OCI-M2 (cell line): ENCODE measurements around the gene C1QB.
"Not testable (repeated sequence)": the region's sequence is repeated elsewhere in the genome, so short reads cannot be mapped to it uniquely, and the experiment has no call there.

ENCODE experiments used
- DNase-seq: peaks from one replicate; lab custom pipeline; 2025; ENCODE audit not compliant: unreplicated experiment; lab: John Stamatoyannopoulos, UW

The C1QB gene

GRCh38 chr1:22691031-22691753 is 38.2 kb downstream of the C1QB start:
- no peak for DNase-seq

- no peak for DNase-seq
Measured at GRCh38 chr1:22694172-22694571, 41.1 kb downstream of the C1QB start.

DNA sequence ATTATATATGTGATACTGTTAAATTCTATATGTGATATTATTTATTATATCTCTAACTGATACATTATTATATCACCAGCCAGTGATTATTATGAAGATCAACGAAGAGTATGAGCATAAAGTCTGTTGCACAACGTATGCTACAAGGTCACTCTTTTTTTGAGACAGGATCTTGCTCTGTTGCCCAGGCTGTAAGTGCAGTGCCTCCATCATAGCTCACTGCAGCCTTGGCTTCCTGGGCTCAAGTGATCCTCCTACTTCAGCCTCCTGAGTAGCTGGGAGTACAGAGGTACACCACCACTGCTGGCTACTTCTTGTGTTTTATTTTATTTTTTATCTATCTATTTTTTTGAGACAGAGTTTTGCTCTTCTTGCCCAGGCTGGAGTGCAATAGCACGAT is 43.6 kb downstream of the C1QB start:
- no peak for DNase-seq

DNA sequence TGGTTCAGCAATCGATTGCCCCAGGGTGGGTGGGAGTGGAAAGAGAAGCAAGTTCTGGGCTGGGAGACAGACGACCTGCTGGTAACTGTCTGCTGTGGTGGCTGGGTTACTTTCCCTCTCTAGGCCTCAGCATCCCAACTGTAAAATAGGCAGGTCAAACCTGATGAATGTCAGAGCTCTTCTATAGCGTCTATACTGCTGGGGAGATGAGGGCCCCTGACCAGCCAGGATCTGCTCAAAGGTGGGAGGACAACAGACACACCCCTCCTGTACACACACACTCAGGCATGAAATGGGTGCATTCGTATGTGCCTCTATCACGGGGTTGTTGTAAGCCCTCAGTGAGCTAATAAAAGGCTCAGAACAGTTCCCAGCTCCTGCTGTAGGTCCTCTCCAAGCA is 44.9 kb downstream of the C1QB start:
- DNase-seq: no peak

- DNase-seq: no peak
Measured at GRCh38 chr1:22699681-22700520, 46.9 kb downstream of the C1QB start.

- DNase-seq: no peak
Measured at GRCh38 chr1:22702296-22703085, 49.5 kb downstream of the C1QB start.

DNA sequence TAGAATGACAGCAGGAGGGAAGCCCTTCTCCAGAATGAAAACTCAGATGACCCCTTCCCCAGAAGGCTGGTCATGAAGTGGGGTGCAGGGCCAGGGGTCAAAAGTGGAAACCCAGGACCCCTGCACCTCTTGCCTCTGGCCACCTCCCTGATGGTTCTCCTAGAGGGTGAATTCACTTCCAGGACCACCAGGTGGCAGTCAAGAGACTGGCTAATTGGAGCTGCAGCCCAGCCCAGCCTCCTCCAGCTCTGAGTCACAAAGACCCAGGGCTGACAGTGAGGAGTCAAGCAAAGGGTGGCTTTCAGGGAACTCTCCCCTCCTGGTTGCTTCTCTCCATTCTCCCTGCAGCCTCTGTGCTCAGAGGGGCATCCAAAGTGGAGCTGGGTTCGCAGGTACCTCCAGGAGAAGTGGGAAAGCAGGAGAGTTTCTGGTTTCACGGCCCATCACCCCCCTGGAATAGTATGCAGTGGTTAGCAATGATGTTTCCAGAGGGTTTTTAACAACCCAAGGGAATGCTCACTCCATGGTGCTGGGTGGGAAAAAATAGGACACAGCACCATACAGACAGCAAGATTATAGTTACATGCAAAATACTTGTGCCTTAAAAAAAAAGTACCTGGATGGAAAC is 51.5 kb downstream of the C1QB start:
- no peak for DNase-seq

- no peak for DNase-seq
Measured at GRCh38 chr1:22705586-22705985, 52.5 kb downstream of the C1QB start.

DNA sequence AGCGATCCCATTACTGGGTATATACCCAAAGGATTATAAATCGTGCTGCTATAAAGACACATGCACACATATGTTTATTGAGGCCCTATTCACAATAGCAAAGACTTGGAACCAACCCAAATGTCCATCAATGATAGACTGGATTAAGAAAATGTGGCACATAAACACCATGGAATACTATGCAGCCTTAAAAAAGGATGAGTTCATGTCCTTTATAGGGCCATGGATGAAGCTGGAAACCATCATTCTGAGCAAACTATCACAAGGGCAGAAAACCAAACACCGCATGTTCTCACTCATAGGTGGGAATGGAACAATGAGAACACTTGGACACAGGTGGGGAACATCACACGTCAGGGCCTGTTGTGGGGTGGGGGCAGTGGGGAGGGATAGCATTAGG is 53.1 kb downstream of the C1QB start:
- DNase-seq: not testable (repeated sequence)

GRCh38 chr1:22708777-22709176 is 55.7 kb downstream of the C1QB start:
- DNase-seq: no peak

DNA sequence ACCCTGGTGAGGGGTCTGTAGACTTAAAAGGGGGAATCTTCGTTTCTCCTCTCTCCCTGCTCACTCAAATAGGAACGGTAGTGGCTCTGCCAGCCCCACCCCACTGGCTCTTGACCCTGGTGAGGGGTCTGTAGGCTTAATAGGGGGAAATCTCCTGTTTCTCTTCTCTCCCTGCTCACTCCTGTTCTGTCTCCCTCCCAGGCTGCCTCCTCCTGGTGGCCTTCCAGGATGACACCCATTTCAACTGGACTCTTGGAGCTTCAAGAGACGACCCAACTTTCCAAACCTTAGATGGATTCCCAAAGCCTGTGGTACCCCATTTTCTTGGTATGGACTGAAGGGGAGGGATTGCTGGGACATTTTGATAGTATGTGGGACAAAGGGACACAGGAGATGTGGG is 56.2 kb downstream of the C1QB start:
- no peak for DNase-seq

GRCh38 chr1:22709891-22710700 is 57.1 kb downstream of the C1QB start:
- no peak for DNase-seq

DNA sequence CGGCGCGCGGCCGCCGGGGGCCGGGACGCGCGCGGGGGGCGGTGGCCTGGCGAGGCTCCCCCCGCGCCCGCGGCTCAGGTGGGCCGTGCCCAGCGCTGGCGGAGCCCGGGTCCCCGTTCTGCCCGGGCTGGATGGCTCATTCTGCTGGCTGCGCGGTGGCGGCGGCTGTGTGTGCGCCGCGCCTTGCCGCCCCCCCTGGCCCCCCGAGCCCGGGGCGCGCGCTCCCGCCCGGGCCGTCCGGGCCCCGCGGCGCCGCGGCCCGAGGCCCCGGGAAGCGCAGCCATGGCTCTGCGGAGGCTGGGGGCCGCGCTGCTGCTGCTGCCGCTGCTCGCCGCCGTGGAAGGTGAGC is 57.6 kb downstream of the C1QB start, which contains the start of gene EPHB2:
Gene EPHB2, plus strand, starts transcription at position 139 of the 349 bp plus-strand sequence. Its CDS starts 144 bp downstream, at position 283.
- DNase-seq: no peak

DNA sequence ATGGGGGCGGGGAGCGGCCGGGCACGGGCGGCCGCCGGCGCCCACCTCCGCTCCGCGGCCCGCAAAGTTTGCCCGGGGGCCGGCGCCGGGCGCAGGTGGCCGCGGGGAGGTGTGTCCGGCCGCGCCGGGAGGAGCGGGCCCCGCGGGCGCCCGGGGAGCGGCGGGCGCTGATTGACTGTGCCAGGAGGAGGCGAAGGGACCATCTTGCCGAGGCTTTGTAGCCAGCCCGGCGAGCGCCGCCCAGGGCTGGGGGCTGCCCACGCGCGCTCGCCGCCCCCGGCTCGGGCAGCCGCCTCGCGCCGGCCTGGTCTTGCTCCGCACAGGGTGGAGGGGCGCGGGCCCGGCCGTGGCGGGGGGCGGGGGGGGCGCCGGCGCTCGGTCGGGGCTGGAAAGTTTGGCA is 58.0 kb downstream of the C1QB start:
- DNase-seq: no peak
